PC-3 (cell line): ENCODE results near the gene CPLANE2. TPM values are rescaled to one million over a fixed set of nuclear protein-coding genes. Genes with fewer than 3 reads are reported as not detected.
"Not testable (repeated sequence)": the region's sequence is repeated elsewhere in the genome, so short reads cannot be mapped to it uniquely, and the experiment has no call there.

Source experiments
- ATAC-seq: fragments of 200-7000 bp; cut with Tn5 transposase; 2 replicates; pipeline ENCODE4 v1.9.1; 2020; ENCODE audit warnings: mild to moderate bottlenecking, moderate library complexity
- BruUV-seq: library from RNA; stranded (reverse); fragments of 400-500 nt; replicated peaks from 2 replicates; lab custom pipeline; 2021; lab: Mats Ljungman, UMichigan
- CTCF ChIA-PET: fragments of 300-600 bp; sonication (Branson Sonifier 250); formaldehyde crosslinking; loops from one replicate; lab custom pipeline; 2022; ENCODE audit warnings: antibody characterized with exemption; lab: Charles Lee
- POLR2A ChIA-PET: fragments of 300-600 bp; sonication (Branson Sonifier 250); formaldehyde crosslinking; loops from one replicate; lab custom pipeline; 2022; ENCODE audit warnings: antibody characterized with exemption; ENCODE audit not compliant: unreplicated experiment; lab: Charles Lee
- DNase-seq: peaks from one replicate; pipeline ENCODE4 v3.0.0-alpha.2; 2015
- H2AFZ ChIP-seq: fragments of 300-600 bp; sonication (generic); 2 replicates; pipeline ENCODE4 v1.6.0; 2016; ENCODE audit warnings: antibody characterized with exemption, low read length
- H3F3A ChIP-seq: fragments of 300-600 bp; sonication (generic); one replicate; pipeline ENCODE4 v1.6.0; 2017; ENCODE audit warnings: antibody characterized with exemption, low read length, control low read depth, mild to moderate bottlenecking; ENCODE audit not compliant: unreplicated experiment
- H3K27ac ChIP-seq: fragments of 300-600 bp; sonication (generic); 2 replicates; pipeline ENCODE4 v1.5.1; 2016; ENCODE audit warnings: mild to moderate bottlenecking, low read length
- H3K27me3 ChIP-seq: fragments of 300-600 bp; sonication (generic); 2 replicates; pipeline ENCODE4 v1.6.1; 2016; ENCODE audit warnings: low read length, mixed read lengths
- H3K36me3 ChIP-seq: fragments of 300-600 bp; sonication (generic); 2 replicates; pipeline ENCODE4 v1.6.1; 2016; ENCODE audit warnings: low read depth, mixed run types, low read length, mixed read lengths
- H3K4me1 ChIP-seq: fragments of 300-600 bp; sonication (generic); 2 replicates; pipeline ENCODE4 v1.5.1; 2016; ENCODE audit warnings: low read length; ENCODE audit not compliant: insufficient read depth
- H3K4me2 ChIP-seq: fragments of 300-600 bp; sonication (generic); 2 replicates; pipeline ENCODE4 v1.6.0; 2016; ENCODE audit warnings: low read length
- H3K4me3 ChIP-seq: fragments of 300-600 bp; sonication (generic); 2 replicates; pipeline ENCODE4 v1.5.1; 2016; ENCODE audit warnings: mild to moderate bottlenecking, low read length, mixed read lengths
- H3K79me2 ChIP-seq: fragments of 300-600 bp; sonication (generic); 2 replicates; pipeline ENCODE4 v1.6.1; 2017; ENCODE audit warnings: low read length, mixed read lengths
- H3K9ac ChIP-seq: fragments of 300-600 bp; sonication (generic); 2 replicates; pipeline ENCODE4 v1.6.0; 2016; ENCODE audit warnings: mild to moderate bottlenecking, low read length
- H3K9me2 ChIP-seq: fragments of 300-600 bp; sonication (generic); replicated peaks from 2 replicates; pipeline ENCODE4 v1.6.1; 2016; ENCODE audit warnings: mixed run types, low read length, mixed read lengths
- H3K9me3 ChIP-seq: fragments of 300-600 bp; sonication (generic); 2 replicates; pipeline ENCODE4 v1.6.1; 2016; ENCODE audit warnings: low read length, mixed read lengths
- H4K20me1 ChIP-seq: fragments of 300-600 bp; sonication (generic); 2 replicates; pipeline ENCODE4 v1.6.1; 2016; ENCODE audit warnings: low read length, mixed read lengths
- EZH2 ChIP-seq: fragments of 300-600 bp; sonication (generic); IDR thresholded peaks from one replicate; pipeline ENCODE4 v1.6.1; 2017; ENCODE audit warnings: antibody characterized with exemption, mild to moderate bottlenecking, low read length; ENCODE audit not compliant: unreplicated experiment
- EZH2phosphoT487 ChIP-seq: fragments of 300-600 bp; sonication (generic); IDR thresholded peaks from 2 replicates; pipeline ENCODE4 v1.6.1; 2018; ENCODE audit warnings: mild to moderate bottlenecking, antibody characterized with exemption, low read length, borderline replicate concordance
- intact Hi-C: fragments of 100-400 bp; cut with micrococcal nuclease; formaldehyde crosslinking; loops from 2 replicates; pipeline ENCODE4 v1.9.0; 2023
- total RNA-seq: library from RNA; depleted of rRNA; stranded (reverse); fragments of >200 nt; gene quantifications from 2 replicates; pipeline ENCODE4 v1.2.3, GENCODE V29; 2014
- TF ChIP-seq, protein P1 (sequence below): fragments of 300-600 bp; sonication (generic); conservative IDR thresholded peaks from 2 replicates; pipeline ENCODE4 v1.5.1; 2017; ENCODE audit warnings: antibody characterized with exemption, low read depth, mild to moderate bottlenecking, low read length

Gene CPLANE2
- total RNA-seq, 1 experiment from 2014 or later, result 9.6 TPM

GRCh38 chr1:16226490-16227179 is 10.3 kb downstream of the CPLANE2 start:
- Histone ChIP-seq H3K79me2 (no peaks in the 10 kb centered on the region), H3K9me3 (no peaks in the 10 kb centered on the region), H3K4me2 (no peak overlapping the region), H2AFZ (no peak overlapping the region), H3K9ac (no peak overlapping the region), H3K4me1 (no peaks in the 10 kb centered on the region), H3K27ac (no peak overlapping the region), H3K4me3 (no peak overlapping the region), H3K27me3 (no peaks in the 10 kb centered on the region), H3K36me3 (no peaks in the 10 kb centered on the region), H3F3A (no peaks in the 10 kb centered on the region), H4K20me1 (no peaks in the 10 kb centered on the region), H3K9me2 (no peaks in the 10 kb centered on the region)
- ChIA-PET CTCF (no interaction called here), POLR2A (interaction anchor here (0.7 kb wide), 1 partner anchor 130 kb away, joined by 3 read pairs; no protein-coding TSS in a partner anchor)
- no peak for ATAC-seq
- DNase-seq, result no peak
- intact Hi-C loops, result no loop called here
- TF ChIP-seq, protein P1, sequence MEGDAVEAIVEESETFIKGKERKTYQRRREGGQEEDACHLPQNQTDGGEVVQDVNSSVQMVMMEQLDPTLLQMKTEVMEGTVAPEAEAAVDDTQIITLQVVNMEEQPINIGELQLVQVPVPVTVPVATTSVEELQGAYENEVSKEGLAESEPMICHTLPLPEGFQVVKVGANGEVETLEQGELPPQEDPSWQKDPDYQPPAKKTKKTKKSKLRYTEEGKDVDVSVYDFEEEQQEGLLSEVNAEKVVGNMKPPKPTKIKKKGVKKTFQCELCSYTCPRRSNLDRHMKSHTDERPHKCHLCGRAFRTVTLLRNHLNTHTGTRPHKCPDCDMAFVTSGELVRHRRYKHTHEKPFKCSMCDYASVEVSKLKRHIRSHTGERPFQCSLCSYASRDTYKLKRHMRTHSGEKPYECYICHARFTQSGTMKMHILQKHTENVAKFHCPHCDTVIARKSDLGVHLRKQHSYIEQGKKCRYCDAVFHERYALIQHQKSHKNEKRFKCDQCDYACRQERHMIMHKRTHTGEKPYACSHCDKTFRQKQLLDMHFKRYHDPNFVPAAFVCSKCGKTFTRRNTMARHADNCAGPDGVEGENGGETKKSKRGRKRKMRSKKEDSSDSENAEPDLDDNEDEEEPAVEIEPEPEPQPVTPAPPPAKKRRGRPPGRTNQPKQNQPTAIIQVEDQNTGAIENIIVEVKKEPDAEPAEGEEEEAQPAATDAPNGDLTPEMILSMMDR, result no peak
- no peak for TF ChIP-seq EZH2phosphoT487
- no peak for TF ChIP-seq EZH2
- no TSS peak for BruUV-seq

GRCh38 chr1:16226129-16226489 is 10.9 kb downstream of the CPLANE2 start:
- ChIA-PET POLR2A (interaction anchor here (0.7 kb wide), 1 partner anchor 130 kb away, joined by 3 read pairs; no protein-coding TSS in a partner anchor), CTCF (no interaction called here)
- DNase-seq (no peak), ATAC-seq (no peak)
- Histone ChIP-seq H3F3A (no peaks in the 10 kb centered on the region), H3K4me3 (no peak overlapping the region), H3K9ac (no peak overlapping the region), H3K9me2 (no peaks in the 10 kb centered on the region), H3K27ac (no peak overlapping the region), H3K4me2 (no peak overlapping the region), H3K4me1 (no peaks in the 10 kb centered on the region), H4K20me1 (no peaks in the 10 kb centered on the region), H3K79me2 (no peaks in the 10 kb centered on the region), H3K9me3 (no peaks in the 10 kb centered on the region), H3K36me3 (no peaks in the 10 kb centered on the region), H3K27me3 (no peaks in the 10 kb centered on the region), H2AFZ (no peak overlapping the region)
- intact Hi-C loops, result no loop called here
- TF ChIP-seq EZH2phosphoT487, result no peak
- no TSS peak for BruUV-seq

DNA sequence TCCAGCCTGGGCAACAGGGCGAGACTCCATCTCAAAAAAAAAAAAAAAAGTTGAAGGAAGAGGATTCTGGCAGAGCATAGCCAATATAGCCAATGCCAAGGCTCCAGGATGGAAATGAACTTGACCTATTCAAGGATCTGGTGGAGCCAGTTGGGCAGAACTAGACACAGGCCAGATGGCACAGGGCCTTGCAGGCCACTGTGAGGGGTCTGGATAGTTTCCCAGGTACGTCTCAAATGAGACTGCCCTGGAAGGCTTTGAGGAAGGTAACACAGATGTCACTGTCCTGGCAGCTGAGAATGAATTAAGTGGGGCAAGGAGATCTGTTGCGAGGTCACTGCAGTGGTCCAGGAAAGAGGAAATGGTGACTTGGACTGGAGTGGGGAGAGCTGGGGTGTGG is 12.5 kb downstream of the CPLANE2 start:
- no peak overlapping the region for H3K27ac ChIP-seq
- H3K4me3 ChIP-seq, result no peak overlapping the region
- no peaks in the 10 kb centered on the region for H3K9me3 ChIP-seq
- ChIA-PET CTCF (no interaction called here), POLR2A (no interaction called here)
- H3K27me3 ChIP-seq, result no peaks in the 10 kb centered on the region
- H3K79me2 ChIP-seq, result no peaks in the 10 kb centered on the region
- no peak overlapping the region for H2AFZ ChIP-seq
- BruUV-seq, result no TSS peak
- TF ChIP-seq, protein P1, result no peak
- TF ChIP-seq EZH2phosphoT487 (no peak), EZH2 (no peak)
- no peaks in the 10 kb centered on the region for H3K36me3 ChIP-seq
- ATAC-seq (no peak), DNase-seq (no peak)
- H3K9ac ChIP-seq, result no peak overlapping the region
- no peaks in the 10 kb centered on the region for H4K20me1 ChIP-seq
- no peaks in the 10 kb centered on the region for H3F3A ChIP-seq
- no peaks in the 10 kb centered on the region for H3K4me1 ChIP-seq
- H3K9me2 ChIP-seq, result no peaks in the 10 kb centered on the region
- no peak overlapping the region for H3K4me2 ChIP-seq
- intact Hi-C loops, result no loop called here

- H3K9me2 ChIP-seq, ATAC-seq, H2AFZ ChIP-seq, BruUV-seq, H3K4me2 ChIP-seq, intact Hi-C loops, H3K27ac ChIP-seq, H4K20me1 ChIP-seq, H3K4me3 ChIP-seq, H3K9ac ChIP-seq, H3K36me3 ChIP-seq, POLR2A ChIA-PET, H3K79me2 ChIP-seq, DNase-seq, H3K4me1 ChIP-seq, H3F3A ChIP-seq, H3K27me3 ChIP-seq, CTCF ChIA-PET, H3K9me3 ChIP-seq: not testable (repeated sequence)
These were observed 14.3 kb downstream of the CPLANE2 start for GRCh38 chr1:16222716-16223115.
